Astrocyte (in vitro differentiated cells and primary cell): Measurements from ENCODE around the gene IRAK1. TPM values are rescaled to one million over a fixed set of nuclear protein-coding genes. Genes with fewer than 3 reads are reported as not detected.

Experiments
- DNase-seq: peaks from one replicate; pipeline ENCODE4 v3.0.0-alpha.2; 2010; ENCODE audit warnings: low read depth
- FAIRE-seq: peaks from 2 replicates; lab custom pipeline; 2011; peaks lifted over from hg19 to GRCh38; lab: Jason Lieb, UNC
- H2AFZ ChIP-seq: 2 replicates; pipeline ENCODE4 v1.6.0; 2012; ENCODE audit warnings: low read depth, low read length, inconsistent platforms
- H3K27ac ChIP-seq: 2 replicates; pipeline ENCODE4 v1.5.1; 2011; ENCODE audit warnings: low read depth, low read length, inconsistent platforms
- H3K27me3 ChIP-seq: 2 replicates; pipeline ENCODE4 v1.6.0; 2011; ENCODE audit warnings: low read length, inconsistent platforms; ENCODE audit not compliant: insufficient read depth
- H3K36me3 ChIP-seq: 2 replicates; pipeline ENCODE4 v1.5.1; 2011; ENCODE audit warnings: low read length, inconsistent platforms; ENCODE audit not compliant: insufficient read depth
- H3K4me1 ChIP-seq: 2 replicates; pipeline ENCODE4 v1.5.1; 2011; ENCODE audit warnings: low read length, inconsistent platforms; ENCODE audit not compliant: insufficient read depth
- H3K4me2 ChIP-seq: 2 replicates; pipeline ENCODE4 v1.6.0; 2012; ENCODE audit warnings: low read length, inconsistent platforms
- H3K4me3 ChIP-seq: 2 replicates; pipeline ENCODE4 v1.5.1; 2011; ENCODE audit warnings: low read depth, mild to moderate bottlenecking, low read length, inconsistent platforms; ENCODE audit not compliant: insufficient read depth
- H3K79me2 ChIP-seq: 2 replicates; pipeline ENCODE4 v1.6.0; 2012; ENCODE audit warnings: mild to moderate bottlenecking, low read length, inconsistent platforms; ENCODE audit not compliant: insufficient read depth
- H3K9ac ChIP-seq: 2 replicates; pipeline ENCODE4 v1.6.0; 2012; ENCODE audit warnings: mild to moderate bottlenecking, low read length, inconsistent platforms
- H3K9me3 ChIP-seq: 2 replicates; pipeline ENCODE4 v1.5.1; 2012; ENCODE audit warnings: low read depth, mild to moderate bottlenecking, low read length, inconsistent platforms; ENCODE audit not compliant: insufficient read depth
- H4K20me1 ChIP-seq: 2 replicates; pipeline ENCODE4 v1.6.0; 2012; ENCODE audit warnings: low read length, inconsistent platforms; ENCODE audit not compliant: insufficient read depth
- H3K27ac Mint-ChIP-seq: one replicate; pipeline ENCODE4 v1.8.0; 2021; ENCODE audit warnings: mild to moderate bottlenecking, mixed read lengths; ENCODE audit not compliant: unreplicated experiment
- H3K27me3 Mint-ChIP-seq: one replicate; pipeline ENCODE4 v1.8.0; 2021; ENCODE audit warnings: low read depth, mixed read lengths; ENCODE audit not compliant: unreplicated experiment
- H3K36me3 Mint-ChIP-seq: one replicate; pipeline ENCODE4 v1.8.0; 2021; ENCODE audit warnings: low read depth, mixed read lengths; ENCODE audit not compliant: unreplicated experiment
- H3K4me1 Mint-ChIP-seq: one replicate; pipeline ENCODE4 v1.8.0; 2021; ENCODE audit warnings: low read depth, mixed read lengths; ENCODE audit not compliant: unreplicated experiment
- H3K4me3 Mint-ChIP-seq: one replicate; pipeline ENCODE4 v1.8.0; 2021; ENCODE audit warnings: mild to moderate bottlenecking, moderate library complexity, mixed read lengths; ENCODE audit not compliant: unreplicated experiment
- H3K9me3 Mint-ChIP-seq: one replicate; pipeline ENCODE4 v1.8.0; 2021; ENCODE audit warnings: mild to moderate bottlenecking, mixed read lengths; ENCODE audit not compliant: unreplicated experiment
- EZH2 ChIP-seq: IDR thresholded peaks from 2 replicates; pipeline ENCODE4 v1.6.1; 2012; ENCODE audit warnings: mild to moderate bottlenecking, low read length, inconsistent platforms; ENCODE audit not compliant: insufficient read depth
- total RNA-seq: library from RNA; stranded (reverse); gene quantifications from 2 replicates; pipeline ENCODE4 v1.2.1, GENCODE V29; 2021
- TF ChIP-seq, protein P1 (sequence below): IDR thresholded peaks from 2 replicates; pipeline ENCODE4 v1.5.1; 2011; ENCODE audit warnings: low read depth, mild to moderate bottlenecking, inconsistent platforms, low read length, moderate library complexity; ENCODE audit not compliant: insufficient read depth

IRAK1 gene
- total RNA-seq, 1 donor from 2014 or later = 69.6 TPM

DNA sequence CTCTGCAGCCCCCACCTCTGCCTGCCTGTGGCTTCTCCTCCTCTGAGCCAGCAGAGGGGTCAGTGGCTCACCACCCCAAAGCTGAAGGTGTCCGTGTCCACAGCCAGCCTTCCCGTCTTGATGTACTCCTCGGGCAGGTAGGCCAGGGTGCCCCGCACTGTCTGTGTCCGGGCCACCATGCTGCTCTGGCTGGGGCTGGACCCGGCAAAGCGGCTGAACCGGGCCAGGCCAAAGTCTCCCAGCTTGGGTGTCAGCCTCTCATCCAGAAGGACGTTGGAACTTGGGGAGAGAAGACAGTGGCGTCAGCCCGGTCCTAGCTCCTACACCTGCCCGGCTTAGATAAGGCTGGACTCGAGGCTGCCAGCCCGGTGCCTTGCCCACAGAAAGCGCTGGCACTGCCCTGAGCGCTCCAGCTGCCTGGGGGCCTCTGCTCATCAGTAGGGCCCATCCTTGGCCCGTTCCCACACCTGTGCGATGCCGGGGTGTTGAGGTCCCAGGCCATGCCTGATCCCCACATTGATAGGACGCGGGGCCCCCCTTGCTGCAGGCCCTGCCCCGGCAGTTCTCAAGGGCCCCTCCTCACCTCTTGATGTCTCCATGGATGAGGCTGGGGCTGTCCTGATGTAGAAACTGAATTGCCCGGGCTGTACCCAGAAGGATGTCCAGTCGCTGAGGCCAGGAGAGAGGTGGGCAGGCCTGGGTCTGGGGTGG lies 3.2 kb downstream of the IRAK1 start:
- H3K4me3 Mint-ChIP-seq = no peak overlapping the region
- no peaks in the 10 kb centered on the region for H3K27me3 Mint-ChIP-seq
- H3K36me3 Mint-ChIP-seq = no peaks in the 10 kb centered on the region
- H3K79me2 ChIP-seq = peaks cover 35% of the 10 kb centered on the region
- TF ChIP-seq EZH2 = no peak
- TF ChIP-seq, protein P1, sequence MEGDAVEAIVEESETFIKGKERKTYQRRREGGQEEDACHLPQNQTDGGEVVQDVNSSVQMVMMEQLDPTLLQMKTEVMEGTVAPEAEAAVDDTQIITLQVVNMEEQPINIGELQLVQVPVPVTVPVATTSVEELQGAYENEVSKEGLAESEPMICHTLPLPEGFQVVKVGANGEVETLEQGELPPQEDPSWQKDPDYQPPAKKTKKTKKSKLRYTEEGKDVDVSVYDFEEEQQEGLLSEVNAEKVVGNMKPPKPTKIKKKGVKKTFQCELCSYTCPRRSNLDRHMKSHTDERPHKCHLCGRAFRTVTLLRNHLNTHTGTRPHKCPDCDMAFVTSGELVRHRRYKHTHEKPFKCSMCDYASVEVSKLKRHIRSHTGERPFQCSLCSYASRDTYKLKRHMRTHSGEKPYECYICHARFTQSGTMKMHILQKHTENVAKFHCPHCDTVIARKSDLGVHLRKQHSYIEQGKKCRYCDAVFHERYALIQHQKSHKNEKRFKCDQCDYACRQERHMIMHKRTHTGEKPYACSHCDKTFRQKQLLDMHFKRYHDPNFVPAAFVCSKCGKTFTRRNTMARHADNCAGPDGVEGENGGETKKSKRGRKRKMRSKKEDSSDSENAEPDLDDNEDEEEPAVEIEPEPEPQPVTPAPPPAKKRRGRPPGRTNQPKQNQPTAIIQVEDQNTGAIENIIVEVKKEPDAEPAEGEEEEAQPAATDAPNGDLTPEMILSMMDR = no peak
- FAIRE-seq = no peak
- no peak overlapping the region for H3K27ac Mint-ChIP-seq
- peaks cover 8% of the 10 kb centered on the region for H3K4me1 Mint-ChIP-seq
- no peak overlapping the region for H3K4me3 ChIP-seq
- peaks cover 19% of the 10 kb centered on the region for H3K4me1 ChIP-seq
- no peak overlapping the region for H3K9ac ChIP-seq
- peaks cover 2% of the 10 kb centered on the region for H3K36me3 ChIP-seq
- peaks cover 7% of the 10 kb centered on the region for H4K20me1 ChIP-seq
- no peak for DNase-seq
- no peak overlapping the region for H3K27ac ChIP-seq
- no peaks in the 10 kb centered on the region for H3K27me3 ChIP-seq
- no peak overlapping the region for H2AFZ ChIP-seq
- H3K4me2 ChIP-seq = no peak overlapping the region
- H3K9me3 ChIP-seq = no peaks in the 10 kb centered on the region
- no peaks in the 10 kb centered on the region for H3K9me3 Mint-ChIP-seq

DNA sequence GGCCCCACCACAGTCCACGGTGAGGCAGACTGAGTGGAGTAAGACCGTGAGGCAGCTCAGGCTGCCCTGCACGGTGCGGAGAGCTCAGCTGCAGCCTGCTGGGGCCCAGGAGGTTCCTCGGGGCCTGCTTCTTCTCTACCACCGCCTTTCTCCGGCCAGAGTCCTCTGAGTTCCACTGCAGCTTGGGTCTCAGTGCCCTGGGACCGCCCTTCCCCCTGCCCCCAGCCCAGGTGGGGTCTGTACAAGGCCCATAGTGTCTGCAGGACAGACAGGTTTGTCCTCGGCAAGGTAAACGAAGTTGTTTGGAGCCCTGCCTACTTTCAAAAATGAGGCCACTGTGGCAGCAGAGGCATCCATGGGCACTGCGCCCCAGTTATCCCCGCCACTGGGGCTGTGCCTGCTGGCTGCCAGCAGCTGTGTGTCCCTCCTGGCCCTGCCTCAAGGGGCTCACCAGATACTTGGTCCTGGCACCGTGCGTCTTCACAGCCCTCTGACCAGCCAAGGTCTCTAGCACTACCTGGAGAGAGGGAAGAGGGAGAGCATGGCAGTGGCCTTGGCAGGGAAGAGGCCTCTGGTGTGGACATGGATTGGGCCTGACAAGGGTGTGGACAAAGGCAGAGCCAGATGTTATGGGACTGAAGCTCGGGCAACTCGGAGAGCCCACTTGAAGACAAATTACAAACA lies 4.0 kb downstream of the IRAK1 start:
- Histone ChIP-seq H3K9ac (no peak overlapping the region), H4K20me1 (peaks cover 7% of the 10 kb centered on the region), H3K27me3 (no peaks in the 10 kb centered on the region), H3K4me1 (peaks cover 11% of the 10 kb centered on the region), H3K36me3 (peaks cover 2% of the 10 kb centered on the region), H2AFZ (no peak overlapping the region), H3K4me2 (no peak overlapping the region), H3K9me3 (no peaks in the 10 kb centered on the region), H3K79me2 (peaks cover 35% of the 10 kb centered on the region), H3K4me3 (no peak overlapping the region), H3K27ac (no peak overlapping the region)
- H3K27me3 Mint-ChIP-seq = no peaks in the 10 kb centered on the region
- H3K4me3 Mint-ChIP-seq = no peak overlapping the region
- peaks cover 5% of the 10 kb centered on the region for H3K4me1 Mint-ChIP-seq
- no peaks in the 10 kb centered on the region for H3K36me3 Mint-ChIP-seq
- TF ChIP-seq, protein P1 = no peak
- TF ChIP-seq EZH2 = no peak
- DNase-seq (no peak), FAIRE-seq (no peak)
- H3K27ac Mint-ChIP-seq = no peak overlapping the region
- H3K9me3 Mint-ChIP-seq = no peaks in the 10 kb centered on the region
